ENCODE measurements around the gene PHACTR1. TPM values are rescaled to one million over a fixed set of nuclear protein-coding genes. Genes with fewer than 3 reads are reported as not detected.

Gene PHACTR1
- total and polyA plus RNA-seq, 8 donors, result 0.46 to 17.4 (median 6.4) TPM; not detected in 1

GRCh38 chr6:13273202-13273930, 556.8 kb downstream of the PHACTR1 start:
- intact Hi-C loops (cut with DNase I; ENCODE audit: low total_unique reads), result no loop called here
- peaks cover 0 to 22% (median 2%) of the 10 kb centered on the region in 4 donors for H3K4me1 ChIP-seq
- no peak for DNase-seq
- H3K4me3 ChIP-seq, result peak overlapping the region in 3 of 4 donors; percentile 5 to 28 (median 27)
- 48 to 73% (median 60%) methylated on average over 10 of the region's 10 CpGs for WGBS, 5 donors
- H3K27me3 ChIP-seq, result no peaks in the 10 kb centered on the region
- H3K36me3 ChIP-seq, result peaks cover 0 to 32% (median 3%) of the 10 kb centered on the region in 4 donors
- no peaks in the 10 kb centered on the region for H3K9me3 ChIP-seq
- TF ChIP-seq, protein P1, sequence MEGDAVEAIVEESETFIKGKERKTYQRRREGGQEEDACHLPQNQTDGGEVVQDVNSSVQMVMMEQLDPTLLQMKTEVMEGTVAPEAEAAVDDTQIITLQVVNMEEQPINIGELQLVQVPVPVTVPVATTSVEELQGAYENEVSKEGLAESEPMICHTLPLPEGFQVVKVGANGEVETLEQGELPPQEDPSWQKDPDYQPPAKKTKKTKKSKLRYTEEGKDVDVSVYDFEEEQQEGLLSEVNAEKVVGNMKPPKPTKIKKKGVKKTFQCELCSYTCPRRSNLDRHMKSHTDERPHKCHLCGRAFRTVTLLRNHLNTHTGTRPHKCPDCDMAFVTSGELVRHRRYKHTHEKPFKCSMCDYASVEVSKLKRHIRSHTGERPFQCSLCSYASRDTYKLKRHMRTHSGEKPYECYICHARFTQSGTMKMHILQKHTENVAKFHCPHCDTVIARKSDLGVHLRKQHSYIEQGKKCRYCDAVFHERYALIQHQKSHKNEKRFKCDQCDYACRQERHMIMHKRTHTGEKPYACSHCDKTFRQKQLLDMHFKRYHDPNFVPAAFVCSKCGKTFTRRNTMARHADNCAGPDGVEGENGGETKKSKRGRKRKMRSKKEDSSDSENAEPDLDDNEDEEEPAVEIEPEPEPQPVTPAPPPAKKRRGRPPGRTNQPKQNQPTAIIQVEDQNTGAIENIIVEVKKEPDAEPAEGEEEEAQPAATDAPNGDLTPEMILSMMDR (IDR thresholded peaks at IDR 0.05), result no peak
- TF ChIP-seq POLR2A (IDR thresholded peaks at IDR 0.05) (no peak), POLR2AphosphoS5 (IDR thresholded peaks at IDR 0.05) (no peak), EP300 (IDR thresholded peaks at IDR 0.05) (no peak)
- peak overlapping the region in 2 of 5 donors; percentile 15 to 66 for H3K27ac ChIP-seq

- Histone ChIP-seq H3K4me3 (peak overlapping the region in 3 of 4 donors; percentile 5 to 28 (median 27)), H3K9me3 (no peaks in the 10 kb centered on the region), H3K27me3 (no peaks in the 10 kb centered on the region), H3K27ac (peak overlapping the region in 1 of 5 donors; percentile 66), H3K4me1 (peaks cover 0 to 21% (median 2%) of the 10 kb centered on the region in 4 donors), H3K36me3 (peaks cover 0 to 40% (median 7%) of the 10 kb centered on the region in 4 donors)
- 26 to 48% (median 45%) methylated on average over 21 of the region's 21 CpGs for WGBS, 5 donors
- TF ChIP-seq POLR2AphosphoS5 (IDR thresholded peaks at IDR 0.05), result no peak
- TF ChIP-seq POLR2A (IDR thresholded peaks at IDR 0.05), result no peak
- TF ChIP-seq EP300 (IDR thresholded peaks at IDR 0.05), result no peak
- TF ChIP-seq, protein P1 (IDR thresholded peaks at IDR 0.05), result no peak
- peak; percentile 31 to 57 for DNase-seq
- intact Hi-C loops (cut with DNase I; ENCODE audit: low total_unique reads), result no loop called here
These were observed 557.6 kb downstream of the PHACTR1 start for GRCh38 chr6:13273931-13274706.

- H3K27ac ChIP-seq, result no peak overlapping the region
- peak overlapping the region in 1 of 4 donors; percentile 27 for H3K4me3 ChIP-seq
- H3K36me3 ChIP-seq, result peaks cover 0 to 47% (median 13%) of the 10 kb centered on the region in 4 donors
- 70 to 80% (median 76%) methylated on average over 6 of the region's 6 CpGs for WGBS, 5 donors
- H3K4me1 ChIP-seq, result peaks cover 0 to 14% (median 2%) of the 10 kb centered on the region in 4 donors
- intact Hi-C loops (cut with DNase I; ENCODE audit: low total_unique reads), result no loop called here
- H3K9me3 ChIP-seq, result no peaks in the 10 kb centered on the region
- no peak for DNase-seq
- TF ChIP-seq POLR2A (IDR thresholded peaks at IDR 0.05) (no peak), EP300 (IDR thresholded peaks at IDR 0.05) (no peak), POLR2AphosphoS5 (IDR thresholded peaks at IDR 0.05) (no peak)
- TF ChIP-seq, protein P1 (IDR thresholded peaks at IDR 0.05), result no peak
- no peaks in the 10 kb centered on the region for H3K27me3 ChIP-seq
These were observed 558.3 kb downstream of the PHACTR1 start for GRCh38 chr6:13274707-13275434.

Data from stomach (tissue), 9 donors.